K562 treated with DMSO at 1 percent for 12 hours (cell line): ENCODE results near the gene GBP5. TPM values are rescaled to one million over a fixed set of nuclear protein-coding genes. Genes with fewer than 3 reads are reported as not detected.

ENCODE experiments used
- total RNA-seq: library from RNA; unstranded; fragments of 300-600 nt; gene quantifications from 2 replicates; pipeline ENCODE4 v1.2.3, GENCODE V29; 2022; ENCODE audit not compliant: insufficient read depth

Gene GBP5
- total RNA-seq, result 0.90 and 2.5 TPM in 2 replicates

DNA sequence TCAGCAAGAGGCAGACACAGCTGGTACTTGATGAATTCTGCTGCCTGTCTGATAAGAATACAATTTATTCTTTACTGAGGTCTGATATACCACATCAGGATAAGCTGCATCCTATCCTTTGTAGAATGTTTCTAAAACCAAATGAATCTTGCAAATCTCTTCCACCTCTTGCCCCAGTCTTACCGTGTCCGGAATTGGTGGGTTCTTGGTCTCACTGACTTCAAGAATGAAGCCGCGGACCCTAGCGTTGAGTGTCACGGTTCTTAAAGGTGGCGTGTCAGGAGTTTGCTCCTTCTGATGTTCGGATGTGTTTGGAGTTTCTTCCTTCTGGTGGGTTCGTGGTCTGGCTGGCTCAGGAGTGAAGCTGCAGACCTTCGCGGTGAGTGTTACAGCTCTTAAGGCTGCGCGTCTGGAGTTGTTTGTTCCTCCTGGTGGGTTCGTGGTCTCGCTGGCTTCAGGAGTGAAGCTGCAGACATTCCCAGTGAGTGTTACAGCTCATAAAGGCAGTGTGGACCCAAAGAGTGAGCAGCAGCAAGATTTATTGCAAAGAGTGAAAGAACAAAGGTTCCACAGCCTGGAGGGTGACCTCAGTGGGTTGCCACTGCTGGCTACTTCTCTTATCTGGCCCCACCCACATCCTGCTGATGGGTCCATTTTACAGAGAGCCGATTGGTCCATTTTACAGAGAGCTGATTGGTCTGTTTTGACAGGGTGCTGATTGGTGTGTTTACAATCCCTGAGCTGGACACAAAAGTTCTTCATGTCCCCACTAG is at the start of gene GBP5:
GBP5 (minus strand) TSS at position 592 of the 773 bp plus-strand sequence. CDS start 3,305 bp downstream, outside the sequence.

Other genes with a start within 250 kb of the GBP5 start
- gene GBP3, start 250.0 kb downstream of the GBP5 start, total RNA-seq, result 0.20 TPM in 1 of 2 replicates, not detected in the other
- gene GBP1, start 207.7 kb downstream of the GBP5 start, total RNA-seq, result 0.26 TPM in 1 of 2 replicates, not detected in the other
- 16.6 and 26.7 TPM in 2 replicates for gene GBP2, start 146.7 kb downstream of the GBP5 start, total RNA-seq
- gene GBP7, start 96.9 kb downstream of the GBP5 start, total RNA-seq, result not detected in 2 replicates
- 0.12 TPM in 1 of 2 replicates, not detected in the other for gene GBP4, start 73.9 kb downstream of the GBP5 start, total RNA-seq
- gene GBP6, start 91.2 kb upstream of the GBP5 start, total RNA-seq, result not detected in 2 replicates